ENCODE measurements around the gene ACADSB. TPM values are rescaled to one million over a fixed set of nuclear protein-coding genes. Genes with fewer than 3 reads are reported as not detected.

Gene ACADSB
- total RNA-seq, 2 donors from 2014 or later, result 40.4 to 58.7 TPM

DNA sequence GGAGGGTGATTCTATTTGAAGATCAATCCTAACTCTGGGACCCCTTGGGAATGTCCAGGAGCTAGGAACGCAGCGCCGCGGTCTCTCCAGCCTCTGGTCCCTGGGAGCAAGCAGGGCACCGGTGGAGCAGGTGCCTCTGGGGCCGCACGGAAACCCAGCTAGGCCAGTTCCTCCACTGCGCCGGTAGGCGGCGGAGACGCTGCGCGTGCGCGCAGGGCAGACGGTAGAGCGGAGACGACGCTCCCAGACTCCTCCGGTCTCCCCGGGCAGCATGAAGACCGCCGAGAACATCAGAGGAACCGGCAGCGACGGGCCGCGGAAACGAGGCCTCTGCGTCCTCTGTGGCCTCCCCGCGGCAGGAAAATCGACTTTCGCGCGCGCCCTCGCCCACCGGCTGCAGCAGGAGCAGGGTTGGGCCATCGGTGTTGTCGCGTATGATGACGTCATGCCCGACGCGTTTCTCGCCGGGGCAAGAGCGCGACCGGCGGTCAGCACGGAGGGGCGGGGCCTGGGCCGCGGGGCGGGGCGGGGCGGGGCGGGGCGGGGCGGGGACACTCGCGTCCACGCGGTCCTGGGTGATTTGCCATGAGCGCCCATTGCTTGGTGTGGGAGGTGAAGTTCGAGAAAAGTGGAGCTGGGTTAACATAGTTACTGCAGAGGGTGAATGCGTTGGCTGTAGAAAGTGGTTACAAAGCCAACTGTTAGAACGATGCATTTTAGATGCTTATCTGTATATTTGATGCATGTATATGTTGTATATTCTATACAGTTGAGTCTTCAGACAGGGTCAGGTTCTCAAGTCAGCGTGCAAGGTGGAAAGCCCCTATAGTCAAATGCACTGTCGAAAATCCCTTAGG lies 28.4 kb upstream of the ACADSB start, which contains the start of gene PSTK:
PSTK (plus strand) TSS at position 193 of the 857 bp plus-strand sequence; CDS start at position 272, 79 bp downstream.
- Histone ChIP-seq H3K4me3 (ENCODE audit: low read length) (peak within 1 kb of the TSS; percentile 83), H3K9me3 (ENCODE audit: control insufficient read depth, low read length) (no peaks in the 10 kb centered on the region), H3K9ac (ENCODE audit: extremely low read depth, low read length, poor library complexity, severe bottlenecking) (peak within 1 kb of the TSS; percentile 88), H3K27ac (ENCODE audit: low read depth, low read length) (peak within 1 kb of the TSS; percentile 96), H3K27me3 (ENCODE audit: control insufficient read depth, insufficient read depth, low read length, poor library complexity, severe bottlenecking) (no peaks in the 10 kb centered on the region), H3K4me1 (ENCODE audit: control insufficient read depth, insufficient read depth, low read length) (no peaks in the 10 kb centered on the region), H3K36me3 (ENCODE audit: control insufficient read depth, insufficient read depth, low read length) (peaks cover 8% of the 10 kb centered on the region)
- Mint-ChIP-seq H3K27ac (peak within 1 kb of the TSS; percentile 98), H3K9me3 (no peaks in the 10 kb centered on the region), H3K27me3 (ENCODE audit: insufficient read depth) (peaks cover 8% of the 10 kb centered on the region), H3K36me3 (ENCODE audit: low read depth) (peaks cover 10% of the 10 kb centered on the region), H3K4me1 (peaks cover 20% of the 10 kb centered on the region), H3K4me3 (peak within 1 kb of the TSS; percentile 77)
- 1 to 6% methylated on average over 7 to 59 of the region's 73 CpGs for WGBS, 2 experiments (ENCODE audit: insufficient coverage in 1 of 2, insufficient read length in 1 of 2)
- peak; percentile 94 for DNase-seq
- peak; percentile 96 for TF ChIP-seq CTCF (conservative IDR thresholded peaks at IDR 0.05)

- peaks cover 10% of the 10 kb centered on the region for H3K36me3 Mint-ChIP-seq (ENCODE audit: low read depth)
- H3K4me1 Mint-ChIP-seq, result peaks cover 20% of the 10 kb centered on the region
- Histone ChIP-seq H3K4me3 (ENCODE audit: low read length) (peak overlapping the region; percentile 83), H3K27ac (ENCODE audit: low read depth, low read length) (no peak overlapping the region), H3K9me3 (ENCODE audit: control insufficient read depth, low read length) (no peaks in the 10 kb centered on the region), H3K36me3 (ENCODE audit: control insufficient read depth, insufficient read depth, low read length) (peaks cover 8% of the 10 kb centered on the region), H3K9ac (ENCODE audit: extremely low read depth, low read length, poor library complexity, severe bottlenecking) (no peak overlapping the region), H3K27me3 (ENCODE audit: control insufficient read depth, insufficient read depth, low read length, poor library complexity, severe bottlenecking) (no peaks in the 10 kb centered on the region), H3K4me1 (ENCODE audit: control insufficient read depth, insufficient read depth, low read length) (no peaks in the 10 kb centered on the region)
- peak overlapping the region; percentile 98 for H3K27ac Mint-ChIP-seq
- 0 to 13% methylated on average over 1 to 3 of the region's 4 CpGs for WGBS, 2 experiments (ENCODE audit: insufficient coverage in 1 of 2, insufficient read length in 1 of 2)
- H3K9me3 Mint-ChIP-seq, result no peaks in the 10 kb centered on the region
- peak; percentile 75 for TF ChIP-seq CTCF (conservative IDR thresholded peaks at IDR 0.05)
- no peak for DNase-seq
- H3K4me3 Mint-ChIP-seq, result peak overlapping the region; percentile 77
- H3K27me3 Mint-ChIP-seq (ENCODE audit: insufficient read depth), result peaks cover 8% of the 10 kb centered on the region
Observed at GRCh38 chr10:122981066-122981464, 27.7 kb upstream of the ACADSB start.

GRCh38 chr10:122983898-122984297 lies 24.9 kb upstream of the ACADSB start:
- no peak for DNase-seq
- peaks cover 20% of the 10 kb centered on the region for H3K4me1 Mint-ChIP-seq
- Histone ChIP-seq H3K4me1 (ENCODE audit: control insufficient read depth, insufficient read depth, low read length) (no peaks in the 10 kb centered on the region), H3K9me3 (ENCODE audit: control insufficient read depth, low read length) (no peaks in the 10 kb centered on the region), H3K9ac (ENCODE audit: extremely low read depth, low read length, poor library complexity, severe bottlenecking) (no peak overlapping the region), H3K27me3 (ENCODE audit: control insufficient read depth, insufficient read depth, low read length, poor library complexity, severe bottlenecking) (no peaks in the 10 kb centered on the region), H3K4me3 (ENCODE audit: low read length) (no peak overlapping the region), H3K27ac (ENCODE audit: low read depth, low read length) (no peak overlapping the region), H3K36me3 (ENCODE audit: control insufficient read depth, insufficient read depth, low read length) (peaks cover 12% of the 10 kb centered on the region)
- WGBS, 2 experiments (ENCODE audit: insufficient coverage in 1 of 2, insufficient read length in 1 of 2), result 95 to 96% methylated on average over 6 of the region's 6 CpGs
- H3K27ac Mint-ChIP-seq, result no peak overlapping the region
- TF ChIP-seq CTCF (conservative IDR thresholded peaks at IDR 0.05), result no peak
- H3K9me3 Mint-ChIP-seq, result no peaks in the 10 kb centered on the region
- peaks cover 20% of the 10 kb centered on the region for H3K36me3 Mint-ChIP-seq (ENCODE audit: low read depth)
- no peaks in the 10 kb centered on the region for H3K27me3 Mint-ChIP-seq (ENCODE audit: insufficient read depth)
- no peak overlapping the region for H3K4me3 Mint-ChIP-seq
